DOHH2 (cell line): Measurements from ENCODE around the gene CLCN3.

Experiments used
- H3F3A ChIP-seq: fragments of 200-600 bp; sonication (generic), shearing (Covaris generic); 2 replicates; pipeline ENCODE4 v1.6.0; 2016; ENCODE audit warnings: antibody characterized with exemption, mild to moderate bottlenecking; ENCODE audit not compliant: control insufficient read depth, insufficient read depth
- H3K27ac ChIP-seq: fragments of 200-600 bp; sonication (generic); 2 replicates; pipeline ENCODE4 v1.5.1; 2014; ENCODE audit warnings: low read depth, mild to moderate bottlenecking, low read length, moderate library complexity
- H3K27me3 ChIP-seq: fragments of 200-600 bp; sonication (generic); 2 replicates; pipeline ENCODE4 v1.6.1; 2014; ENCODE audit warnings: mild to moderate bottlenecking, low read length, mixed read lengths; ENCODE audit not compliant: control insufficient read depth
- H3K36me3 ChIP-seq: fragments of 200-600 bp; sonication (generic); 2 replicates; pipeline ENCODE4 v1.6.1; 2014; ENCODE audit warnings: mild to moderate bottlenecking, low read length, moderate library complexity, mixed read lengths; ENCODE audit not compliant: control insufficient read depth
- H3K4me1 ChIP-seq: fragments of 200-600 bp; sonication (generic); 2 replicates; pipeline ENCODE4 v1.6.1; 2014; ENCODE audit warnings: mild to moderate bottlenecking, low read length, mixed read lengths; ENCODE audit not compliant: control insufficient read depth
- H3K4me2 ChIP-seq: fragments of 200-600 bp; sonication (generic); 2 replicates; pipeline ENCODE4 v1.6.0; 2014; ENCODE audit warnings: mild to moderate bottlenecking, low read length, moderate library complexity
- H3K4me3 ChIP-seq: fragments of 200-600 bp; sonication (generic); 2 replicates; pipeline ENCODE4 v1.5.1; 2014; ENCODE audit warnings: mild to moderate bottlenecking, low read length, mixed read lengths
- H3K79me2 ChIP-seq: fragments of 200-600 bp; sonication (generic); 2 replicates; pipeline ENCODE4 v1.6.1; 2014; ENCODE audit warnings: mild to moderate bottlenecking, low read length, mixed read lengths; ENCODE audit not compliant: control insufficient read depth
- H3K9me2 ChIP-seq: fragments of 200-600 bp; sonication (generic); replicated peaks from 2 replicates; pipeline ENCODE4 v1.6.1; 2014; ENCODE audit warnings: mild to moderate bottlenecking, low read length, mixed read lengths; ENCODE audit not compliant: control insufficient read depth
- H3K9me3 ChIP-seq: fragments of 200-600 bp; sonication (generic); 2 replicates; pipeline ENCODE4 v1.6.1; 2014; ENCODE audit warnings: antibody characterized with exemption, low read length, mixed read lengths; ENCODE audit not compliant: control insufficient read depth, insufficient read depth
- H4K20me1 ChIP-seq: fragments of 200-600 bp; sonication (generic); 2 replicates; pipeline ENCODE4 v1.6.0; 2014; ENCODE audit warnings: low read depth, mild to moderate bottlenecking, antibody characterized with exemption, low read length, moderate library complexity; ENCODE audit not compliant: control insufficient read depth, insufficient read depth
- EZH2phosphoT487 ChIP-seq: fragments of 200-600 bp; sonication (generic); IDR thresholded peaks from 2 replicates; pipeline ENCODE4 v1.6.1; 2017; ENCODE audit warnings: borderline replicate concordance, mild to moderate bottlenecking, antibody characterized with exemption, low read length, moderate library complexity, mixed read lengths
- TF ChIP-seq, protein P1 (sequence below): fragments of 200-600 bp; sonication (generic); IDR thresholded peaks from one replicate; pipeline ENCODE4 v1.5.1; 2014; ENCODE audit warnings: antibody characterized with exemption, mild to moderate bottlenecking, low read depth, low read length; ENCODE audit not compliant: poor library complexity, severe bottlenecking

CLCN3 gene

GRCh38 chr4:169682372-169683047 lies 62.1 kb downstream of the CLCN3 start:
- H3K36me3 ChIP-seq, result peaks cover 36% of the 10 kb centered on the region

DNA sequence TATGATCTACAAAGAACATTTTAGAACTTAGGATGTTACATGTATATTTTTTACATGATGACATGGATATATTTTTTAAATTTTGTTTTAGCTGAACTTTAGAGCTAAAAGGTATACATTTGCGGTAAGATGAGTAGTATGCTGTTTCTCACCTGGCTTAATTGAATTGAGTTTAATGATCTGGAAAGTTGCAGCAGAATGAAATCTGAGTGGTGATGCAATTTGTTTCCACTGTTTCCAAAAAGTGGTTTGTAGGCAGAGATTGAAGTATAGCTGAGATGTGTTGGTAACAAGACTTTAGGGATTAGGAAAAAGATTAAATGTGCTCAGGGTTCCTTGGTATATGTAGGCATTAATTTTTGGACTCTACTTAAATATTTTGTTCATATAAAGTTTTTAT lies 69.3 kb downstream of the CLCN3 start:
- Histone ChIP-seq H3K4me3 (no peak overlapping the region), H3K4me1 (no peaks in the 10 kb centered on the region), H3K36me3 (peaks cover 35% of the 10 kb centered on the region), H3K9me2 (no peaks in the 10 kb centered on the region), H3F3A (no peaks in the 10 kb centered on the region), H3K27me3 (no peaks in the 10 kb centered on the region), H3K79me2 (no peaks in the 10 kb centered on the region), H4K20me1 (no peaks in the 10 kb centered on the region), H3K4me2 (no peak overlapping the region), H3K9me3 (no peaks in the 10 kb centered on the region), H3K27ac (no peak overlapping the region)
- TF ChIP-seq, protein P1, sequence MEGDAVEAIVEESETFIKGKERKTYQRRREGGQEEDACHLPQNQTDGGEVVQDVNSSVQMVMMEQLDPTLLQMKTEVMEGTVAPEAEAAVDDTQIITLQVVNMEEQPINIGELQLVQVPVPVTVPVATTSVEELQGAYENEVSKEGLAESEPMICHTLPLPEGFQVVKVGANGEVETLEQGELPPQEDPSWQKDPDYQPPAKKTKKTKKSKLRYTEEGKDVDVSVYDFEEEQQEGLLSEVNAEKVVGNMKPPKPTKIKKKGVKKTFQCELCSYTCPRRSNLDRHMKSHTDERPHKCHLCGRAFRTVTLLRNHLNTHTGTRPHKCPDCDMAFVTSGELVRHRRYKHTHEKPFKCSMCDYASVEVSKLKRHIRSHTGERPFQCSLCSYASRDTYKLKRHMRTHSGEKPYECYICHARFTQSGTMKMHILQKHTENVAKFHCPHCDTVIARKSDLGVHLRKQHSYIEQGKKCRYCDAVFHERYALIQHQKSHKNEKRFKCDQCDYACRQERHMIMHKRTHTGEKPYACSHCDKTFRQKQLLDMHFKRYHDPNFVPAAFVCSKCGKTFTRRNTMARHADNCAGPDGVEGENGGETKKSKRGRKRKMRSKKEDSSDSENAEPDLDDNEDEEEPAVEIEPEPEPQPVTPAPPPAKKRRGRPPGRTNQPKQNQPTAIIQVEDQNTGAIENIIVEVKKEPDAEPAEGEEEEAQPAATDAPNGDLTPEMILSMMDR, result no peak
- no peak for TF ChIP-seq EZH2phosphoT487

More at GRCh38 chr4:169682372-169683047, 62.1 kb downstream of the CLCN3 start:
- Histone ChIP-seq H3K27ac (no peak overlapping the region), H3K4me2 (no peak overlapping the region), H3K27me3 (no peaks in the 10 kb centered on the region), H3F3A (0 out of 2 replicates have a peak, but pooled peaks cover 4% of the 10 kb centered on the region), H3K9me3 (no peaks in the 10 kb centered on the region), H3K4me3 (no peak overlapping the region), H3K79me2 (peaks cover under 1% of the 10 kb centered on the region; the same call in 1 of the 2 replicates), H4K20me1 (no peaks in the 10 kb centered on the region), H3K4me1 (no peaks in the 10 kb centered on the region), H3K9me2 (no peaks in the 10 kb centered on the region)
- TF ChIP-seq, protein P1, result no peak
- TF ChIP-seq EZH2phosphoT487, result no peak

- Histone ChIP-seq H3K79me2 (no peaks in the 10 kb centered on the region), H3K9me2 (no peaks in the 10 kb centered on the region), H3K9me3 (no peaks in the 10 kb centered on the region), H3K4me1 (no peaks in the 10 kb centered on the region), H3K27ac (no peak overlapping the region), H3K4me2 (no peak overlapping the region), H3K36me3 (peaks cover 30% of the 10 kb centered on the region), H3F3A (no peaks in the 10 kb centered on the region), H4K20me1 (no peaks in the 10 kb centered on the region), H3K27me3 (no peaks in the 10 kb centered on the region), H3K4me3 (no peak overlapping the region)
- TF ChIP-seq, protein P1, result no peak
- no peak for TF ChIP-seq EZH2phosphoT487
Measured at GRCh38 chr4:169690787-169691186, 70.4 kb downstream of the CLCN3 start.
